Measurements from ENCODE around the gene TRAK1.

TRAK1 gene

GRCh38 chr3:42067326-42067725, 23.8 kb upstream of the TRAK1 start:
- DNase-seq (ENCODE audit: low read depth) = no peak

GRCh38 chr3:42068303-42069088, 22.7 kb upstream of the TRAK1 start:
- no peak for DNase-seq (ENCODE audit: low read depth)

- DNase-seq (ENCODE audit: low read depth) = no peak
Observed at GRCh38 chr3:42070089-42070488, 21.1 kb upstream of the TRAK1 start.

GRCh38 chr3:42070524-42070923, 20.6 kb upstream of the TRAK1 start:
- no peak for DNase-seq (ENCODE audit: low read depth)

- DNase-seq (ENCODE audit: low read depth) = no peak
Observed at GRCh38 chr3:42071904-42072812, 19.0 kb upstream of the TRAK1 start.

- DNase-seq (ENCODE audit: low read depth) = no peak
Observed at GRCh38 chr3:42072831-42073301, 18.3 kb upstream of the TRAK1 start.

- no peak for DNase-seq (ENCODE audit: low read depth)
Observed at GRCh38 chr3:42077785-42078184, 13.4 kb upstream of the TRAK1 start.

- DNase-seq (ENCODE audit: low read depth) = no peak
Observed at GRCh38 chr3:42078677-42079076, 12.5 kb upstream of the TRAK1 start.

- DNase-seq (ENCODE audit: low read depth) = no peak
Observed at GRCh38 chr3:42079701-42080452, 11.3 kb upstream of the TRAK1 start.

- no peak for DNase-seq (ENCODE audit: low read depth)
Observed at GRCh38 chr3:42080453-42080872, 10.7 kb upstream of the TRAK1 start.

GRCh38 chr3:42081838-42082473, 9.2 kb upstream of the TRAK1 start:
- no peak for DNase-seq (ENCODE audit: low read depth)

GRCh38 chr3:42084586-42084985, 6.6 kb upstream of the TRAK1 start:
- no peak for DNase-seq (ENCODE audit: low read depth)

- no peak for DNase-seq (ENCODE audit: low read depth)
Observed at GRCh38 chr3:42085641-42086376, 5.3 kb upstream of the TRAK1 start.

GRCh38 chr3:42088803-42089530, 2.2 kb upstream of the TRAK1 start:
- DNase-seq (ENCODE audit: low read depth) = no peak

GRCh38 chr3:42092006-42092405, 849 bp downstream of the TRAK1 start:
- DNase-seq (ENCODE audit: low read depth) = no peak

GRCh38 chr3:42094128-42094527, 3.0 kb downstream of the TRAK1 start:
- DNase-seq (ENCODE audit: low read depth) = no peak

- no peak for DNase-seq (ENCODE audit: low read depth)
Observed at GRCh38 chr3:42094691-42095391, 3.7 kb downstream of the TRAK1 start.

- no peak for DNase-seq (ENCODE audit: low read depth)
Observed at GRCh38 chr3:42095540-42095939, 4.4 kb downstream of the TRAK1 start.

GRCh38 chr3:42096796-42097565, 5.8 kb downstream of the TRAK1 start:
- DNase-seq (ENCODE audit: low read depth) = no peak
